Caki2 (cell line): ENCODE data around the gene FAM162B. TPM values are rescaled to one million over a fixed set of nuclear protein-coding genes. Genes with fewer than 3 reads are reported as not detected.

Experiments used
- DNase-seq: peaks from one replicate; pipeline ENCODE4 v3.0.0-alpha.2; 2015; ENCODE audit warnings: low read depth
- in situ Hi-C: cut with HindIII; loops from 2 replicates; pipeline ENCODE4 v1.10.0; 2016; ENCODE audit warnings: low sequenced_read_pairs, low pct_unique_long_range_greater_than_20kb, mixed read lengths
- total RNA-seq: library from RNA; depleted of rRNA; stranded (reverse); fragments of >200 nt; shearing (Covaris generic); gene quantifications from 2 replicates; pipeline ENCODE4 v1.2.3, GENCODE V29; 2014; ENCODE audit warnings: low replicate concordance; rRNA removed

The FAM162B gene
- total RNA-seq: not detected in 2 replicates

DNA sequence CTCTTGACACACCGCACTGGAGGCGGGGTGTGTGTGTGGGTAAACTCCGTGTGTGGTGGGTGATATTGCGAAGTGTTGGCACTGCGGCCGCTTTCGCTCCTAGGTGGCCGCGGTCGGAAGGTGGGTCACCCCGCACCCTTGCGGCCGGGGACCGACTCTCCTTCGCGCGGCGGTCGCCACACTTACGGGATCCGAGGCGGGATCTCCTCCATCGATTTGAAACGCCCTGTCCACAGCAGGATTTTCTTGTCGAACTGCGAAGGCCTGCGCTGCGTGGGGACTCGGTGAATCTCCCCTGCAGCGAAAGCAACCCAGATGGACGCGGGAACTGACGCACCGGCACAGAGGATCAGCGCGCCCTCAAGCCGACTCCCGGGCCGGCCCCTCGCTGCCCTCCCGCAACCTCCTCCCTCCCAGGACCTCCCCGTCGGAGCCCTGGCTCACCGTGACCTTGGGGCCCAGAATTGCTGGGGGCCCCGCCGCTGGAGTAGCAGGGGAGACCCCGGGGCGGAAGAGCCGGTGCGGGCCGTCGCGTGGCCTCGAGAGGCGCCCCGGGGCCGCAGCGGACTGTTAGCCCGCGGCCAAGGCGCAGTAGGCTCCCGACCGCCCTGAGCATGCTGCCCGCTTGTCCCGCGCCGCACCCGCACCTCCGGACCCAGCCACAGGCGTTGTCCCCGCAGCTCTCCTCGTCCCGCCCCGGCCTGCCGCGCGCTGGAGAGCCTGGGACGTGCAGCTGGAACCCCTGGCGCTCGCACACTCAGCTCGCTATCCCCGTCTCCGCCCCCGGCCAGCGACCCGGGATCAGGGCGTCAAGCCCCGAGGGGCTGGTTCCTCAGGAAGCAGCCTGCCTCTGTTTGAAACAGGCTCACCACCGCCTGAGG is at the start of gene FAM162B:
Gene FAM162B, minus strand, starts transcription at position 759 of the 881 bp plus-strand sequence. Its CDS starts 143 bp downstream, at position 616.
- in situ Hi-C loops: loop anchor here (25.0 kb wide), 1 partner anchor 97 kb away; no protein-coding TSS in a partner anchor
- DNase-seq: no peak

GRCh38 chr6:116812051-116812650 is 46.6 kb upstream of the FAM162B start:
- in situ Hi-C loops: no loop called here

DNA sequence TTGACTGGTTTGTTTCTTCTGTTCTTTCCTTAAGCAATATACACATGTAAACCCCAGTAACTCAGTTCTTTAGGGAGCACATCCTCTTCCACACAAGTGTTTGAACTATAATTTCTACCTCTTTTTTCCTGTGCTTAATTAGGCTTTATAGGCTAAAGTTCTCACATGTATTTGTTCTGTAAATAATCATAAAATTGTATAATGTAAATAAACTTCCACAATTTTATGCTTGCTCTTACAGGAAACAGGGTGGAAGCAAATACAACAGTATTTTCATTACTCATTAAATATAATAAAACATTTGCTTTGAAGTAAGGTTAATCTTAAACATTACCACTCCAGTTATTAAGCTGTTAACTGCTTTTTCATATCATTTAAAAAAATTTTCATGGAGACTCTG is 36.5 kb upstream of the FAM162B start:
- in situ Hi-C loops: no loop called here
- DNase-seq: no peak

More at GRCh38 chr6:116812051-116812650, 46.6 kb upstream of the FAM162B start:
- DNase-seq: no peak

DNA sequence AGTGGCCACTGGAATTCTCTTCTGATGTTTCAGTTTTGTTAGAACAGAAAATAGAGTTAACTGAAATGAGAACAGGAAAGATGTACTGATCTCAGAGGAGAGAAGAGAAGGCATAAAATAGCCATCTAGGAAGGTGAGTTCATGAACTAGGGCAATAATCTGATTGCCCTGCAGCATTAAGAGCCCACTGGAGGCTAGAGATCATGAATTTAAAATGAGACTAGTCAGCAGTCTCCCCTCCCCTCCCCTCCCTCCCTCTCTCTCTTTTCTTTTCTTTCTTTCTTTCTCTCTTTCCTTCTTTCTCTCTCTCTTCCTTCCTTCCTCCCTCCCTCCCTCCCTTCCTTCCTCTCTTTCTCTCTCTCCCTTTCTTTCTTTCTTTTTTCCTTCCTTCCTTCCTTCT is 34.4 kb upstream of the FAM162B start:
- DNase-seq: no peak
- in situ Hi-C loops: no loop called here

DNA sequence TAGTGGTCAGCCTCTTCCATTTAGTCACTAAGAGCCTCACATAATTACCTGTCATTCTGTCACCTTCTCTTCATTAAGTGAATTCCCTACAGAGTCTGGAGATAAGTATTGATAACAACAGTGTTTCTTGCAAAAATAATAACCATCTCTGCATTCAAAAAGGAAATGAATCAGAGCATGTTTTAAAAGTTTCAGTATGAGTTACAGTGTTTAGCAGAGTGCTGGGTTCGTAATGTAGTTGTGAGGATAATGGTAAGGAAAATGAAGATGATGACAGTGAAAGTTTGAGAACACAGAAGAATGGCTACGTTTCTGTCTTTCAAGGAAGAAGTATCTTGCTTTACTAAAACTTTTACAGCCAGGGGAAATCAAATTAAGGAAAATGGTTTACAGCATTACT is 32.1 kb upstream of the FAM162B start:
- in situ Hi-C loops: no loop called here
- no peak for DNase-seq

GRCh38 chr6:116793224-116793623 is 27.7 kb upstream of the FAM162B start:
- in situ Hi-C loops: no loop called here
- DNase-seq: no peak

GRCh38 chr6:116783852-116784251 is 18.3 kb upstream of the FAM162B start:
- DNase-seq: no peak

DNA sequence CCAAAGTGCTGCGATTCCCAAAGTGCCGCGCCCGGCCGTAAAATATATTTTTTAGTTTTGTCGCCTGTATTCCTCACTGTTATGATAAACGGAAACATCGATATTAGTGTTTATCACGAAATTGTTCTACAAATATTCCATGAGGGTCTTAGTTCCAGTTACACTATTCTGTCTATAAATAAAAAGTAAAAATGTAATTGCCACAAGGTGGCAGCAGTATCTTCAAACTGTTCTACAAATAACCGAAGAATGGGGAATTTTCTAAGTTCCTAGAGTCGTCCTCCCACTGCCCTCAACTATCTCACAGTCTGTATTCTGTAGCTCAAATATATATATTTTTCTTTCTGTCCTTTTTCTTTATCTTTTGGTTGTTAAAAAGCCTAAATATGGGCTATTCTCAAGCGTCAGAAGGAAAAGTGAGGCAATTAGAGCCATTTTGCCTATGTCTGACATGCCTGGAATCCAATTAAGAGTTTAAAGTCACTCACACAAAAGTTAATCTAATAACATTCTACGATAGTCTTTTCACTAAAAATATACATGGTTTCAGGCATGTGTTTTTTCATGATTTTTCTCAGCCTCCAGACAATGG is 14.2 kb upstream of the FAM162B start:
- in situ Hi-C loops: no loop called here
- peak; percentile 17 for DNase-seq

More at GRCh38 chr6:116783852-116784251, 18.3 kb upstream of the FAM162B start:
- in situ Hi-C loops: no loop called here

GRCh38 chr6:116773886-116774285 is 8.4 kb upstream of the FAM162B start:
- in situ Hi-C loops: loop anchor here (25.0 kb wide), 1 partner anchor 88 kb away; no protein-coding TSS in a partner anchor
- no peak for DNase-seq

DNA sequence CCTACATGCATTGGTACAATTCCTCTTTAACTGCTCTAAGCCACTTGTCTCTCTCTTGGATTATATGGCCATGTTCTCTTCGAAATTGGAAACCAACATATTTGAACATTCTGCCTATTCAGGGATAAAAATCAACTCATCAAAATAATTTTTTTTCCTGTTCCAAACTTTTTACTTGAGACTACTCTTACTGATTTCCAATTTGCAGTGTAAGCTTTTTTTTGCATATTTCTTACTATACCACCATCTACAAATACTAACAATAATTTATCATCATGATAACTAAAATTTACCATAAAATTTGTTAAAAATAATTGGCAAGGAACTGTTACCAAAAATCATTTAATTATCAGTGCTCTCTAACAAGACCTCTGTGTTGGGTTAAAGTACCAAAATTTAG is 6.9 kb upstream of the FAM162B start:
- no peak for DNase-seq
- in situ Hi-C loops: loop anchor here (25.0 kb wide), 1 partner anchor 90 kb away; no protein-coding TSS in a partner anchor

DNA sequence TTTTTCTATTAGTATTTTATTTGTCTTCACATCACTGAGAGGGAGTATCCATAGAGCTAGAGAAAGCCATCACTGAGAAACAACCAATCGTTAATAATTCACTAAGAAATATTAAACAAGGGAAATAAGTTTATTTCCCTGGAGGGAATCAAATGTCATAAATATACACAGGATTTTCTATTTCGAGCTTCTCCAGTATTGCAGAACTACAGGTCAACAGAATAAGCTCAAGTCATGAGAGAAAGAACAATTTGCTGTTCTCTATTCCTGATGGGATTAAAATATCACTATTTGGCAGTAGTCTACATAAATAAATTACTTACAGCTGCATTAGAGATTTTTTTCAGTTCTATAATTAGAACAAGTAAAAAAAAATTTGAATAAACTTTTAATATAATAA is 2.2 kb upstream of the FAM162B start:
- no peak for DNase-seq
- in situ Hi-C loops: loop anchor here (25.0 kb wide), 1 partner anchor 95 kb away; no protein-coding TSS in a partner anchor

- in situ Hi-C loops: loop anchor here (25.0 kb wide), 1 partner anchor 96 kb away; no protein-coding TSS in a partner anchor
- DNase-seq: no peak
These were observed 1.1 kb upstream of the FAM162B start for GRCh38 chr6:116766506-116767176.

- DNase-seq: no peak
- in situ Hi-C loops: loop anchor here (25.0 kb wide), 1 partner anchor 98 kb away; no protein-coding TSS in a partner anchor
These were observed 924 bp downstream of the FAM162B start for GRCh38 chr6:116764629-116764960.

GRCh38 chr6:116763906-116764628 is 1.5 kb downstream of the FAM162B start:
- in situ Hi-C loops: loop anchor here (25.0 kb wide), 1 partner anchor 98 kb away; no protein-coding TSS in a partner anchor
- no peak for DNase-seq

GRCh38 chr6:116763048-116763447 is 2.5 kb downstream of the FAM162B start:
- no peak for DNase-seq
- in situ Hi-C loops: loop anchor here (25.0 kb wide), 1 partner anchor 99 kb away; no protein-coding TSS in a partner anchor

- in situ Hi-C loops: loop anchor here (25.0 kb wide), 1 partner anchor 100 kb away; no protein-coding TSS in a partner anchor
- DNase-seq: no peak
These were observed 3.3 kb downstream of the FAM162B start for GRCh38 chr6:116762235-116762634.

DNA sequence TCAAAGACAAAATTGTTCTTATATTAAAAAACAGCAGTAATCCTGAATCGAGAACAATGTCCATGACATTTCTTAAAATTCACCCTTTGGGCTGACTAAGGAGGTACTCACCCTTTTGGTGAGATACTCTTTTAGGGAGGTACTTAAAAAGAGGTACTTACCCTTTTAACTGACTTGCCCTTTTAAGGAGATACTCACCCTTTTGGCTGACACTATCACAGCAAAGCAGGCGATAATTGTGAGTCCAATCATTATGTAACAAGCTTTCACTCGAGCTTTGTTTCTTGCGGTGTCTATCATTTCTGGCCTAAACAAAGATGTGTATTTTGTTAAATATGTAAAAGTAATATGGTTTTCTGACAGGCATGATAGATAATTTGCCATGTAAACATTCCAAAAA is 3.7 kb downstream of the FAM162B start:
- in situ Hi-C loops: loop anchor here (25.0 kb wide), 1 partner anchor 101 kb away; no protein-coding TSS in a partner anchor
- no peak for DNase-seq
